ENCODE data around the gene SLC1A1. TPM values are rescaled to one million over a fixed set of nuclear protein-coding genes. Genes with fewer than 3 reads are reported as not detected.

SLC1A1 gene
- total RNA-seq, 1 experiment from 2014 or later: 3.2 TPM

- Histone ChIP-seq H3K9me3 (ENCODE audit: low read length) (no peaks in the 10 kb centered on the region), H3K4me2 (ENCODE audit: low read length) (no peak overlapping the region), H3K79me2 (ENCODE audit: low read length) (no peaks in the 10 kb centered on the region), H3K27ac (ENCODE audit: low read length) (no peak overlapping the region), H3K4me3 (ENCODE audit: low read length) (no peak overlapping the region), H2AFZ (ENCODE audit: low read length) (no peak overlapping the region), H3K9me2 (replicated peaks; ENCODE audit: low read length) (no peaks in the 10 kb centered on the region), H3K27me3 (ENCODE audit: low read length) (no peaks in the 10 kb centered on the region), H3K36me3 (ENCODE audit: low read depth, low read length) (no peaks in the 10 kb centered on the region), H4K20me1 (ENCODE audit: low read length) (no peaks in the 10 kb centered on the region), H3K9ac (ENCODE audit: low read length) (no peak overlapping the region), H3K4me1 (ENCODE audit: insufficient read depth, low read length) (no peaks in the 10 kb centered on the region), H3F3A (ENCODE audit: low read length, unreplicated experiment) (no peaks in the 10 kb centered on the region)
- TF ChIP-seq, protein P1, sequence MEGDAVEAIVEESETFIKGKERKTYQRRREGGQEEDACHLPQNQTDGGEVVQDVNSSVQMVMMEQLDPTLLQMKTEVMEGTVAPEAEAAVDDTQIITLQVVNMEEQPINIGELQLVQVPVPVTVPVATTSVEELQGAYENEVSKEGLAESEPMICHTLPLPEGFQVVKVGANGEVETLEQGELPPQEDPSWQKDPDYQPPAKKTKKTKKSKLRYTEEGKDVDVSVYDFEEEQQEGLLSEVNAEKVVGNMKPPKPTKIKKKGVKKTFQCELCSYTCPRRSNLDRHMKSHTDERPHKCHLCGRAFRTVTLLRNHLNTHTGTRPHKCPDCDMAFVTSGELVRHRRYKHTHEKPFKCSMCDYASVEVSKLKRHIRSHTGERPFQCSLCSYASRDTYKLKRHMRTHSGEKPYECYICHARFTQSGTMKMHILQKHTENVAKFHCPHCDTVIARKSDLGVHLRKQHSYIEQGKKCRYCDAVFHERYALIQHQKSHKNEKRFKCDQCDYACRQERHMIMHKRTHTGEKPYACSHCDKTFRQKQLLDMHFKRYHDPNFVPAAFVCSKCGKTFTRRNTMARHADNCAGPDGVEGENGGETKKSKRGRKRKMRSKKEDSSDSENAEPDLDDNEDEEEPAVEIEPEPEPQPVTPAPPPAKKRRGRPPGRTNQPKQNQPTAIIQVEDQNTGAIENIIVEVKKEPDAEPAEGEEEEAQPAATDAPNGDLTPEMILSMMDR (conservative IDR thresholded peaks at IDR 0.05; ENCODE audit: low read depth, low read length): no peak
- TF ChIP-seq EZH2phosphoT487 (IDR thresholded peaks at IDR 0.05; ENCODE audit: borderline replicate concordance, low read length) (no peak), EZH2 (IDR thresholded peaks at IDR 0.05; ENCODE audit: low read length, unreplicated experiment) (no peak)
- ATAC-seq: no peak
- intact Hi-C loops (cut with micrococcal nuclease): no loop called here
- ChIA-PET CTCF (no interaction called here), POLR2A (ENCODE audit: unreplicated experiment) (no interaction called here)
- no TSS peak for BruUV-seq (replicated peaks)
- no peak for DNase-seq
These were observed 86.2 kb downstream of the SLC1A1 start for GRCh38 chr9:4576448-4576847.

DNA sequence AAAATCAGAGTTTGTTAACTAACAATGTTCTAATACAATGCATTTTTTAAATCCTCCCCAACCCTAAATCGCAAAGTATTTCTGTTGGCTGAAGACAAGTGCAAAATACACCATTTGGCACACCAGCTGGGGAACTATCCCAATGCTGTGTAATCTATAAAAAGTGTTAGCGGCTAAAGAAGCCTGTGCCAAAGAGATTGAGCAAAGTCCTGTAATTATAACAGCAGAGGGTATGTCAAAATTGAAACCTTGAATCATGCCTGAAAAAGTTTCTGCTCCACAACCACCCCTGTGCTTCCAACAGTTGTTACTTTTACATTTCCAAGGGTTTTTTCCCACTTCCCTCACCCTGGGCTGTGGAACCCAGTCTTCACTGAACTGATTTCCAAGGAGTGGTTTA is 88.7 kb downstream of the SLC1A1 start:
- H3K9me3 ChIP-seq (ENCODE audit: low read length): no peaks in the 10 kb centered on the region
- DNase-seq (no peak), ATAC-seq (no peak)
- TF ChIP-seq EZH2 (IDR thresholded peaks at IDR 0.05; ENCODE audit: low read length, unreplicated experiment) (no peak), EZH2phosphoT487 (IDR thresholded peaks at IDR 0.05; ENCODE audit: borderline replicate concordance, low read length) (no peak)
- TF ChIP-seq, protein P1 (conservative IDR thresholded peaks at IDR 0.05; ENCODE audit: low read depth, low read length): no peak
- H3K79me2 ChIP-seq (ENCODE audit: low read length): no peaks in the 10 kb centered on the region
- CTCF ChIA-PET: no interaction called here
- H3F3A ChIP-seq (ENCODE audit: low read length, unreplicated experiment): no peaks in the 10 kb centered on the region
- H3K4me3 ChIP-seq (ENCODE audit: low read length): no peak overlapping the region
- no peaks in the 10 kb centered on the region for H3K27me3 ChIP-seq (ENCODE audit: low read length)
- no peaks in the 10 kb centered on the region for H4K20me1 ChIP-seq (ENCODE audit: low read length)
- H2AFZ ChIP-seq (ENCODE audit: low read length): no peak overlapping the region
- no peak overlapping the region for H3K27ac ChIP-seq (ENCODE audit: low read length)
- H3K9me2 ChIP-seq (replicated peaks; ENCODE audit: low read length): no peaks in the 10 kb centered on the region
- no peak overlapping the region for H3K9ac ChIP-seq (ENCODE audit: low read length)
- H3K36me3 ChIP-seq (ENCODE audit: low read depth, low read length): no peaks in the 10 kb centered on the region
- no peaks in the 10 kb centered on the region for H3K4me1 ChIP-seq (ENCODE audit: insufficient read depth, low read length)
- no TSS peak for BruUV-seq (replicated peaks)
- H3K4me2 ChIP-seq (ENCODE audit: low read length): no peak overlapping the region
- intact Hi-C loops (cut with micrococcal nuclease): no loop called here
- POLR2A ChIA-PET (ENCODE audit: unreplicated experiment): no interaction called here

GRCh38 chr9:4581035-4581760 is 90.9 kb downstream of the SLC1A1 start:
- H3K4me1 ChIP-seq (ENCODE audit: insufficient read depth, low read length): no peaks in the 10 kb centered on the region
- no peaks in the 10 kb centered on the region for H3K36me3 ChIP-seq (ENCODE audit: low read depth, low read length)
- H3K4me3 ChIP-seq (ENCODE audit: low read length): no peak overlapping the region
- ChIA-PET CTCF (no interaction called here), POLR2A (ENCODE audit: unreplicated experiment) (no interaction called here)
- no peaks in the 10 kb centered on the region for H3K9me3 ChIP-seq (ENCODE audit: low read length)
- TF ChIP-seq EZH2 (IDR thresholded peaks at IDR 0.05; ENCODE audit: low read length, unreplicated experiment): no peak
- TF ChIP-seq EZH2phosphoT487 (IDR thresholded peaks at IDR 0.05; ENCODE audit: borderline replicate concordance, low read length): no peak
- TF ChIP-seq, protein P1 (conservative IDR thresholded peaks at IDR 0.05; ENCODE audit: low read depth, low read length): no peak
- no peaks in the 10 kb centered on the region for H4K20me1 ChIP-seq (ENCODE audit: low read length)
- intact Hi-C loops (cut with micrococcal nuclease): no loop called here
- BruUV-seq (replicated peaks): no TSS peak
- H3K4me2 ChIP-seq (ENCODE audit: low read length): no peak overlapping the region
- H3K9me2 ChIP-seq (replicated peaks; ENCODE audit: low read length): no peaks in the 10 kb centered on the region
- H2AFZ ChIP-seq (ENCODE audit: low read length): no peak overlapping the region
- no peak for ATAC-seq
- H3K9ac ChIP-seq (ENCODE audit: low read length): no peak overlapping the region
- no peak overlapping the region for H3K27ac ChIP-seq (ENCODE audit: low read length)
- H3K79me2 ChIP-seq (ENCODE audit: low read length): no peaks in the 10 kb centered on the region
- H3F3A ChIP-seq (ENCODE audit: low read length, unreplicated experiment): no peaks in the 10 kb centered on the region
- H3K27me3 ChIP-seq (ENCODE audit: low read length): no peaks in the 10 kb centered on the region
- DNase-seq: no peak
